ENCODE data around the gene CERS6.

CERS6 gene

GRCh38 chr2:168732506-168732905, 276.4 kb downstream of the CERS6 start:
- Mint-ChIP-seq H3K4me3 (no peak overlapping the region), H3K4me1 (peaks cover 5% of the 10 kb centered on the region), H3K27ac (peak overlapping the region in 1 of 2 donors; percentile 43), H3K27me3 (no peaks in the 10 kb centered on the region), H3K9me3 (no peaks in the 10 kb centered on the region)
- DNase-seq, result no peak
- ATAC-seq, result no peak

GRCh38 chr2:168734199-168734760, 278.2 kb downstream of the CERS6 start:
- no peaks in the 10 kb centered on the region for H3K4me1 Mint-ChIP-seq
- H3K27ac Mint-ChIP-seq, result no peak overlapping the region
- no peaks in the 10 kb centered on the region for H3K9me3 Mint-ChIP-seq
- DNase-seq (no peak), ATAC-seq (no peak)
- no peaks in the 10 kb centered on the region for H3K27me3 Mint-ChIP-seq
- H3K4me3 Mint-ChIP-seq, result no peak overlapping the region

- Mint-ChIP-seq H3K4me1 (no peaks in the 10 kb centered on the region), H3K27ac (no peak overlapping the region), H3K4me3 (no peak overlapping the region), H3K27me3 (no peaks in the 10 kb centered on the region), H3K9me3 (no peaks in the 10 kb centered on the region)
- DNase-seq, result no peak
- no peak for ATAC-seq
Observed at GRCh38 chr2:168736649-168737445, 280.8 kb downstream of the CERS6 start.

GRCh38 chr2:168738062-168738461, 282.0 kb downstream of the CERS6 start:
- Mint-ChIP-seq H3K27ac (no peak overlapping the region), H3K4me1 (no peaks in the 10 kb centered on the region), H3K9me3 (no peaks in the 10 kb centered on the region), H3K27me3 (no peaks in the 10 kb centered on the region), H3K4me3 (no peak overlapping the region)
- ATAC-seq, result no peak
- DNase-seq, result no peak

GRCh38 chr2:168740360-168740759, 284.3 kb downstream of the CERS6 start:
- no peak for DNase-seq
- H3K4me1 Mint-ChIP-seq, result peaks cover 6% of the 10 kb centered on the region
- ATAC-seq, result no peak
- no peak overlapping the region for H3K27ac Mint-ChIP-seq
- H3K27me3 Mint-ChIP-seq, result no peaks in the 10 kb centered on the region
- no peaks in the 10 kb centered on the region for H3K9me3 Mint-ChIP-seq
- H3K4me3 Mint-ChIP-seq, result no peak overlapping the region

GRCh38 chr2:168740788-168741187, 284.7 kb downstream of the CERS6 start:
- Mint-ChIP-seq H3K4me1 (peaks cover 9% of the 10 kb centered on the region), H3K4me3 (no peak overlapping the region), H3K27ac (no peak overlapping the region), H3K27me3 (no peaks in the 10 kb centered on the region), H3K9me3 (no peaks in the 10 kb centered on the region)
- ATAC-seq (no peak), DNase-seq (no peak)

- H3K9me3 Mint-ChIP-seq, result no peaks in the 10 kb centered on the region
- H3K4me3 Mint-ChIP-seq, result no peak overlapping the region
- no peak overlapping the region for H3K27ac Mint-ChIP-seq
- H3K27me3 Mint-ChIP-seq, result no peaks in the 10 kb centered on the region
- DNase-seq, result no peak
- ATAC-seq, result no peak
- H3K4me1 Mint-ChIP-seq, result peaks cover 12% of the 10 kb centered on the region
Observed at GRCh38 chr2:168742258-168742932, 286.3 kb downstream of the CERS6 start.

- H3K27me3 Mint-ChIP-seq, result no peaks in the 10 kb centered on the region
- no peak overlapping the region for H3K27ac Mint-ChIP-seq
- ATAC-seq (no peak), DNase-seq (no peak)
- H3K4me1 Mint-ChIP-seq, result peaks cover 29% of the 10 kb centered on the region
- H3K4me3 Mint-ChIP-seq, result no peak overlapping the region
- no peaks in the 10 kb centered on the region for H3K9me3 Mint-ChIP-seq
Observed at GRCh38 chr2:168744844-168745243, 288.8 kb downstream of the CERS6 start.

GRCh38 chr2:168748461-168748860, 292.4 kb downstream of the CERS6 start:
- Mint-ChIP-seq H3K27me3 (no peaks in the 10 kb centered on the region), H3K4me3 (no peak overlapping the region), H3K9me3 (no peaks in the 10 kb centered on the region), H3K4me1 (peaks cover 51% of the 10 kb centered on the region), H3K27ac (peak overlapping the region in 1 of 2 donors; percentile 42)
- DNase-seq (no peak), ATAC-seq (no peak)

GRCh38 chr2:168749297-168749696, 293.2 kb downstream of the CERS6 start:
- Mint-ChIP-seq H3K9me3 (no peaks in the 10 kb centered on the region), H3K4me3 (no peak overlapping the region), H3K4me1 (peaks cover 58% of the 10 kb centered on the region), H3K27ac (no peak overlapping the region), H3K27me3 (no peaks in the 10 kb centered on the region)
- ATAC-seq, result no peak
- no peak for DNase-seq

GRCh38 chr2:168751104-168751740, 295.1 kb downstream of the CERS6 start:
- DNase-seq (peak; percentile 30 to 46), ATAC-seq (peak; percentile 100)
- Mint-ChIP-seq H3K4me3 (peak overlapping the region in 1 of 2 donors; percentile 14), H3K27me3 (no peaks in the 10 kb centered on the region), H3K9me3 (no peaks in the 10 kb centered on the region), H3K4me1 (peaks cover 64% of the 10 kb centered on the region), H3K27ac (peak overlapping the region in 1 of 2 donors; percentile 33)

- DNase-seq (no peak), ATAC-seq (no peak)
- Mint-ChIP-seq H3K27ac (no peak overlapping the region), H3K27me3 (no peaks in the 10 kb centered on the region), H3K4me1 (peaks cover 75% of the 10 kb centered on the region), H3K4me3 (no peak overlapping the region), H3K9me3 (no peaks in the 10 kb centered on the region)
Observed at GRCh38 chr2:168752361-168752760, 296.3 kb downstream of the CERS6 start.

GRCh38 chr2:168753765-168754329, 297.8 kb downstream of the CERS6 start:
- Mint-ChIP-seq H3K4me1 (peaks cover 77% of the 10 kb centered on the region), H3K9me3 (no peaks in the 10 kb centered on the region), H3K27ac (peak overlapping the region in 1 of 2 donors; percentile 60), H3K27me3 (no peaks in the 10 kb centered on the region), H3K4me3 (no peak overlapping the region)
- ATAC-seq, result no peak
- no peak for DNase-seq

- Mint-ChIP-seq H3K27me3 (no peaks in the 10 kb centered on the region), H3K4me3 (no peak overlapping the region), H3K9me3 (no peaks in the 10 kb centered on the region), H3K4me1 (peaks cover 51% of the 10 kb centered on the region), H3K27ac (no peak overlapping the region)
- ATAC-seq (no peak), DNase-seq (no peak)
Observed at GRCh38 chr2:168757223-168757622, 301.2 kb downstream of the CERS6 start.

GRCh38 chr2:168758970-168759820, 303.1 kb downstream of the CERS6 start:
- Mint-ChIP-seq H3K4me1 (peaks cover 38% of the 10 kb centered on the region), H3K9me3 (no peaks in the 10 kb centered on the region), H3K4me3 (no peak overlapping the region), H3K27me3 (no peaks in the 10 kb centered on the region), H3K27ac (no peak overlapping the region)
- no peak for DNase-seq
- peak; percentile 77 for ATAC-seq
